SU-DHL-6 (cell line): ENCODE measurements around the gene LLGL2.

Experiments used
- H2AFZ ChIP-seq: fragments of 200-600 bp; sonication (generic); 2 replicates; pipeline ENCODE4 v1.6.1; 2014; ENCODE audit warnings: low read depth, mild to moderate bottlenecking, moderate library complexity, mixed read lengths, antibody characterized with exemption, low read length; ENCODE audit not compliant: severe bottlenecking
- H3F3A ChIP-seq: fragments of 200-600 bp; shearing (Covaris generic); 2 replicates; pipeline ENCODE4 v1.6.0; 2016; ENCODE audit warnings: antibody characterized with exemption, mild to moderate bottlenecking; ENCODE audit not compliant: insufficient read depth
- H3K27ac ChIP-seq: fragments of 200-600 bp; sonication (generic); 2 replicates; pipeline ENCODE4 v1.5.1; 2016; ENCODE audit warnings: low read depth, mild to moderate bottlenecking, low read length, moderate library complexity, mixed read lengths
- H3K27me3 ChIP-seq: fragments of 200-600 bp; sonication (generic), shearing (Covaris generic); 2 replicates; pipeline ENCODE4 v1.6.0; 2014; ENCODE audit warnings: mild to moderate bottlenecking, low read length
- H3K36me3 ChIP-seq: fragments of 200-600 bp; sonication (generic); 2 replicates; pipeline ENCODE4 v1.6.1; 2014; ENCODE audit warnings: mild to moderate bottlenecking, low read length, mixed read lengths
- H3K4me2 ChIP-seq: fragments of 300-600, 200-600 bp; shearing (Covaris generic), sonication (generic); 2 replicates; pipeline ENCODE4 v1.6.0; 2014; ENCODE audit warnings: low read length, low read depth, mild to moderate bottlenecking; ENCODE audit not compliant: poor library complexity, severe bottlenecking
- H3K4me3 ChIP-seq: fragments of 200-600 bp; sonication (generic); 2 replicates; pipeline ENCODE4 v1.5.1; 2014; ENCODE audit warnings: antibody characterized with exemption, low read length, mild to moderate bottlenecking, mixed read lengths; ENCODE audit not compliant: insufficient read depth, poor library complexity, severe bottlenecking
- H3K79me2 ChIP-seq: fragments of 200-600 bp; sonication (generic); 2 replicates; pipeline ENCODE4 v1.6.1; 2014; ENCODE audit warnings: mild to moderate bottlenecking, low read length, moderate library complexity; ENCODE audit not compliant: insufficient read depth
- H3K9ac ChIP-seq: fragments of 200-600 bp; sonication (generic); 2 replicates; pipeline ENCODE4 v1.7.0; 2014; ENCODE audit warnings: mild to moderate bottlenecking, low read length
- H3K9me2 ChIP-seq: fragments of 200-600 bp; sonication (generic); replicated peaks from 2 replicates; pipeline ENCODE4 v1.6.1; 2014; ENCODE audit warnings: low read length; ENCODE audit not compliant: insufficient read depth
- H3K9me3 ChIP-seq: fragments of 200-600 bp; sonication (generic); 2 replicates; pipeline ENCODE4 v1.6.1; 2014; ENCODE audit warnings: low read length, mixed read lengths; ENCODE audit not compliant: insufficient read depth
- H4K20me1 ChIP-seq: fragments of 200-600 bp; sonication (generic); 2 replicates; pipeline ENCODE4 v1.6.1; 2014; ENCODE audit warnings: low read depth, mild to moderate bottlenecking, antibody characterized with exemption, low read length, moderate library complexity, mixed read lengths
- EZH2phosphoT487 ChIP-seq: fragments of 200-600 bp; sonication (generic), shearing (Covaris generic); conservative IDR thresholded peaks from 2 replicates; pipeline ENCODE4 v1.6.1; 2018; ENCODE audit warnings: mild to moderate bottlenecking, antibody characterized with exemption, low read length, moderate library complexity, mixed read lengths
- TF ChIP-seq, protein P1 (sequence below): fragments of 200-600 bp; sonication (generic); IDR thresholded peaks from one replicate; pipeline ENCODE4 v1.5.1; 2017; ENCODE audit warnings: antibody characterized with exemption, mild to moderate bottlenecking, low read length, moderate library complexity; ENCODE audit not compliant: insufficient read depth, poor library complexity, severe bottlenecking

LLGL2 gene

DNA sequence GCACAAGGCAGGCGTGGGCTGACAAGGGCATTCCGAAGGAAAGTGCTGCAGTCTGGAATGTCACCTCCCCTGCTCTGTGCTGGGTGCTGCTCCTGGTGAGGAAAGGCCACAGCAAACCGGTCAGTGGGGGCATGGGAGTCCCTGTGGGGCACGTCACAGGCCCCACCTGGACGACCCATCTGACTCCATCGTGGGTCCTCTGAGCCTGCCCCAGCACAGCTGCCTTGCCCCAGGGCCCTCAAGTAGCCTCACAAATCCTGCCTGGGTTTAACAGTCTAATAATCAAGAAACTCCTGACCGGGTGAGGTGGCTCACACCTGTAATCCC, 59.3 kb downstream of the LLGL2 start:
- H3K9me3 ChIP-seq, result no peaks in the 10 kb centered on the region
- no peaks in the 10 kb centered on the region for H3K9me2 ChIP-seq
- H2AFZ ChIP-seq, result no peak overlapping the region
- H3K4me2 ChIP-seq, result no peak overlapping the region
- no peaks in the 10 kb centered on the region for H3K36me3 ChIP-seq
- H4K20me1 ChIP-seq, result no peaks in the 10 kb centered on the region
- H3F3A ChIP-seq, result no peaks in the 10 kb centered on the region
- H3K4me3 ChIP-seq, result no peak overlapping the region
- no peaks in the 10 kb centered on the region for H3K79me2 ChIP-seq
- no peaks in the 10 kb centered on the region for H3K27me3 ChIP-seq
- TF ChIP-seq EZH2phosphoT487, result no peak
- TF ChIP-seq, protein P1, sequence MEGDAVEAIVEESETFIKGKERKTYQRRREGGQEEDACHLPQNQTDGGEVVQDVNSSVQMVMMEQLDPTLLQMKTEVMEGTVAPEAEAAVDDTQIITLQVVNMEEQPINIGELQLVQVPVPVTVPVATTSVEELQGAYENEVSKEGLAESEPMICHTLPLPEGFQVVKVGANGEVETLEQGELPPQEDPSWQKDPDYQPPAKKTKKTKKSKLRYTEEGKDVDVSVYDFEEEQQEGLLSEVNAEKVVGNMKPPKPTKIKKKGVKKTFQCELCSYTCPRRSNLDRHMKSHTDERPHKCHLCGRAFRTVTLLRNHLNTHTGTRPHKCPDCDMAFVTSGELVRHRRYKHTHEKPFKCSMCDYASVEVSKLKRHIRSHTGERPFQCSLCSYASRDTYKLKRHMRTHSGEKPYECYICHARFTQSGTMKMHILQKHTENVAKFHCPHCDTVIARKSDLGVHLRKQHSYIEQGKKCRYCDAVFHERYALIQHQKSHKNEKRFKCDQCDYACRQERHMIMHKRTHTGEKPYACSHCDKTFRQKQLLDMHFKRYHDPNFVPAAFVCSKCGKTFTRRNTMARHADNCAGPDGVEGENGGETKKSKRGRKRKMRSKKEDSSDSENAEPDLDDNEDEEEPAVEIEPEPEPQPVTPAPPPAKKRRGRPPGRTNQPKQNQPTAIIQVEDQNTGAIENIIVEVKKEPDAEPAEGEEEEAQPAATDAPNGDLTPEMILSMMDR, result no peak
- no peak overlapping the region for H3K9ac ChIP-seq
- H3K27ac ChIP-seq, result no peak overlapping the region

DNA sequence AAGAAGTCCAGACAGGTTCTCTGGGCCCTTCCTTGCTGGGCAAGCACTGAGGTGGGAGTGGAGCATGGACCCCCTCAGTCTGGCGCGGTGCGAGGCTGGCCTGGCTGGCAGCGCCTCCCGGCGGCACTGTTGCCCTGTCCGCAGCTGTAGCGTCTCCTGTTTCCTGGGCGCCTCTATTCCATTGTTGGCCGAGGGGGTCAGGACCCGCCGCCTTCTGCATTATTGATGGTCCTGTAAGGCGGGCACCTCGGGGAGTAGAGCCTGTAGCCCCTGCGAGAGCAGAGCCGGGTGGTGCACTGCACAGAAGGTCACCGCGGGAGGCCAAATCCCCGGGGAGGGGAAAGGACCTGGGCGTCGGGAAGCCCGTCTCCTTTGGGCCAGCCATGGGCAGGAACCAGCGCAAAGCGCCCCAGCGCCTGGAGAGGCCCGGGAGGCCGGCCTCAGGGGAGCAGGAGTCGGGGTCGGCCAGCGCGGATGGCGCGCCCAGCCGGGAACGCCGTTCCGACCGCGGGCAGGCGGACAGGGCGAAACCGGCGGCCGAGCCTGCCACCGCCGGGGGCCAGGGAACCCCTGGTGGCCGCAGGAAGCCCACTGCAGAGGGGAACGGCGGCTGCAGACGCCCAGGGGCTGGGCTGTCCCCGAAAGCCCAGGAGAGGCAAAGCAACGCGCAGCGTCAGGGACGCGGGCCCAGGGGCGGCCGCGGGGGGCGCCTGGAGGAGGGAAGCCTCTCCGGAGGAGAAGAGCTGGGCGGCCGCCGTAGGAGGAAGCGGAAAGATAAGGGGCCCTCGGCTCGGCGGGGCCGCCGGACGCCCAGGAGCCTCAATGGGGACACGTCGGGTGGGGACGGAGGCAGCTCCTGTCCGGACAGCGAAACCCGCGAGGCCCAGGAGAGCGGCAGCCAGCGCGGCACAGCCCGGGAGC, 62.4 kb downstream of the LLGL2 start, which contains the start of gene MYO15B:
MYO15B (plus strand) TSS at position 126 of the 921 bp plus-strand sequence; CDS start at position 384, 258 bp downstream.
- Histone ChIP-seq H3K4me3 (no peak within 1 kb of the TSS), H3K4me2 (peak within 1 kb of the TSS; percentile 53), H3K9ac (no peak within 1 kb of the TSS), H3K79me2 (no peaks in the 10 kb centered on the region), H3F3A (0 out of 2 replicates have a peak, but pooled peaks cover 6% of the 10 kb centered on the region), H4K20me1 (no peaks in the 10 kb centered on the region), H3K9me2 (no peaks in the 10 kb centered on the region), H3K36me3 (no peaks in the 10 kb centered on the region), H3K27ac (no peak within 1 kb of the TSS), H3K9me3 (no peaks in the 10 kb centered on the region), H3K27me3 (no peaks in the 10 kb centered on the region), H2AFZ (no peak within 1 kb of the TSS)
- no peak for TF ChIP-seq EZH2phosphoT487
- TF ChIP-seq, protein P1, result no peak

DNA sequence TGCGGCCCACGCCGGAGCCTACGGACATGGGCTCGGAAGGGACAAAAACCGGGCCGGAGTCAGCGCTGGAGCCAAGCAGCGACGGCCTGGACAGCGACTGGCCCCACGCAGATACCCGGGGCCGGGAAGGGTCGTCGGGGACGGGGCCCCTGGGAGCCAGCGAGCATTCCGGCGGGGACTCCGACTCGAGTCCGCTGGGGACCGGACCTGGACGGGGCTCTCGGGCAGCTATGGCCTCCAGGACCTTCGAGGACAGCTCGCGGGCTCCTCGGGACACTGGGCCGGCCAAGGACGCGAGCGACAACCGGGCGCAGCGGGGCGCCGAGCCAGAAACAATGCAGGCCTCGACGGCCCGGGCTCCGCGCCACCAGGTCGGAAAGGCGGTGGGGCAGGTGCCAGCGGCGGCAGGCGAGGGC, 63.1 kb downstream of the LLGL2 start:
- Histone ChIP-seq H3K27me3 (no peaks in the 10 kb centered on the region), H2AFZ (no peak overlapping the region), H3K36me3 (no peaks in the 10 kb centered on the region), H3K9me2 (no peaks in the 10 kb centered on the region), H3K9me3 (no peaks in the 10 kb centered on the region), H3K4me3 (peak overlapping the region; percentile 10), H3K4me2 (peak overlapping the region; percentile 53), H4K20me1 (no peaks in the 10 kb centered on the region), H3F3A (0 out of 2 replicates have a peak, but pooled peaks cover 6% of the 10 kb centered on the region), H3K79me2 (no peaks in the 10 kb centered on the region), H3K9ac (peak overlapping the region; percentile 28; the same call in 1 of the 2 replicates), H3K27ac (no peak overlapping the region)
- no peak for TF ChIP-seq EZH2phosphoT487
- TF ChIP-seq, protein P1, result no peak
